ENCODE results near the gene DNAJC8. TPM values are rescaled to one million over a fixed set of nuclear protein-coding genes. Genes with fewer than 3 reads are reported as not detected.

Gene DNAJC8
- total and polyA plus RNA-seq, 2 of the 4 experiments (the other 2 are of a cell fraction): 53.6 to 81.0 TPM

GRCh38 chr1:28162151-28162550 lies 70.7 kb downstream of the DNAJC8 start:
- Histone ChIP-seq H2AK9ac (replicated peaks; ENCODE audit: low read depth, low read length, poor library complexity) (no peak overlapping the region), H3K9me3 (ENCODE audit: control insufficient read depth, insufficient read depth, low read length) (no peaks in the 10 kb centered on the region), H2BK20ac (ENCODE audit: low read depth, low read length) (peak overlapping the region; percentile 22), H3K4me1 (ENCODE audit: control insufficient read depth, insufficient read depth, low read length) (peaks cover 19% of the 10 kb centered on the region), H3K36me3 (ENCODE audit: control insufficient read depth, insufficient read depth, low read length) (no peaks in the 10 kb centered on the region), H3K9me1 (ENCODE audit: insufficient read depth, low read length) (peaks cover 17% of the 10 kb centered on the region), H2BK120ac (ENCODE audit: low read depth, low read length) (peak overlapping the region; percentile 48), H3K27me3 (ENCODE audit: control insufficient read depth, insufficient read depth, low read length) (no peaks in the 10 kb centered on the region), H3K79me1 (ENCODE audit: low read depth in 1 of 2, low read length in 2 of 2) (no peaks in the 10 kb centered on the region), H3K4ac (ENCODE audit: low read depth, low read length) (peak overlapping the region; percentile 7; the same call in 1 of the 2 replicates), H4K20me1 (ENCODE audit: insufficient read depth, low read length) (no peaks in the 10 kb centered on the region), H2AK5ac (ENCODE audit: low read depth, low read length) (peak overlapping the region; percentile 43; the same call in 1 of the 2 replicates), H4K8ac (ENCODE audit: low read depth in 2 of 2, low read length in 2 of 2) (no peak overlapping the region), H3K9ac (ENCODE audit: low read depth, low read length) (no peak overlapping the region), H3K4me3 (ENCODE audit: insufficient read depth, low read depth, low read length) (no peak overlapping the region), H3K14ac (replicated peaks; ENCODE audit: low read depth, low read length) (peak overlapping the region; percentile 16; the same call in 1 of the 2 replicates), H2BK5ac (ENCODE audit: low read depth, low read length, poor library complexity, severe bottlenecking) (no peak overlapping the region), H2BK15ac (ENCODE audit: low read depth, low read length) (0 out of 3 replicates have a peak overlapping the region, but pooled peaks have one; percentile 2), H4K5ac (ENCODE audit: low read depth, low read length) (peak overlapping the region; percentile 47; the same call in 1 of the 2 replicates), H3K23ac (ENCODE audit: low read depth, low read length) (no peak overlapping the region), H2AFZ (replicated peaks; ENCODE audit: low read length, poor library complexity) (no peak overlapping the region), H3K4me2 (ENCODE audit: low read depth, low read length) (no peak overlapping the region), H3K27ac (ENCODE audit: insufficient read depth, low read length) (no peak overlapping the region), H4K91ac (ENCODE audit: insufficient read depth, low read depth, low read length) (peak overlapping the region; percentile 63), H3K56ac (ENCODE audit: extremely low read depth, insufficient read depth, low read length) (no peak overlapping the region), H3K18ac (ENCODE audit: low read depth, low read length) (peak overlapping the region; percentile 61; the same call in 1 of the 2 replicates)
- DNase-seq (no peak), ATAC-seq (ENCODE audit: low read depth) (no peak)
- dilution Hi-C loops (cut with HindIII; ENCODE audit: low sequenced_read_pairs, unreplicated experiment): no loop called here
- POLR2A ChIA-PET (ENCODE audit: unreplicated experiment): no interaction called here
- intact Hi-C loops (cut with micrococcal nuclease): loop anchor here (5.0 kb wide), 1 partner anchor 65 kb away; no protein-coding TSS in a partner anchor
- in situ Hi-C loops (cut with MboI; ENCODE audit: low sequenced_read_pairs): no loop called here
- no TSS peak for BruUV-seq (replicated peaks)
- WGBS, 2 experiments (ENCODE audit: extremely low coverage in 2 of 2, insufficient read length in 1 of 2): 90% methylated on average over 2 of the region's 7 CpGs; no CpG with 5 or more reads in 1 of the 2 experiments
- CTCF ChIA-PET: interaction anchor here (0.6 kb wide), 2 partner anchors 108 to 437 kb away, joined by 3 to 4 read pairs; no protein-coding TSS in a partner anchor
- TF ChIP-seq CEBPB (IDR thresholded peaks at IDR 0.05; ENCODE audit: low read depth, low read length) (no peak), CHD1 (IDR thresholded peaks at IDR 0.05; ENCODE audit: low read depth, low read length) (no peak), USF2 (IDR thresholded peaks at IDR 0.05; ENCODE audit: low read depth, low read length) (no peak), SMC3 (IDR thresholded peaks at IDR 0.05; ENCODE audit: low read depth, low read length) (no peak), MAFK (IDR thresholded peaks at IDR 0.05; ENCODE audit: low read depth, low read length) (no peak), BHLHE40 (IDR thresholded peaks at IDR 0.05; ENCODE audit: low read depth, low read length) (no peak), RAD21 (IDR thresholded peaks at IDR 0.05; ENCODE audit: low read length) (no peak), POLR2A (IDR thresholded peaks at IDR 0.05; ENCODE audit: low read depth, low read length) (no peak), RFX5 (IDR thresholded peaks at IDR 0.05; ENCODE audit: low read depth, low read length) (no peak), ELK1 (IDR thresholded peaks at IDR 0.05; ENCODE audit: borderline replicate concordance, low read depth, low read length) (no peak), NFE2L2 (IDR thresholded peaks at IDR 0.05; ENCODE audit: low read depth, low read length) (no peak), RCOR1 (IDR thresholded peaks at IDR 0.05; ENCODE audit: insufficient replicate concordance, low read length) (no peak)
